ENCODE measurements around the gene F10. TPM values are rescaled to one million over a fixed set of nuclear protein-coding genes. Genes with fewer than 3 reads are reported as not detected.

Gene F10
- total and polyA plus RNA-seq, 11 donors = 2.4 to 13.6 (median 9.2) TPM

- peaks cover 0 to 42% (median 14%) of the 10 kb centered on the region in 12 donors for H3K4me1 ChIP-seq
- peak overlapping the region in 1 of 12 donors; percentile 67 for H3K27ac ChIP-seq
- H3K4me3 ChIP-seq = no peak overlapping the region
- intact Hi-C loops (cut with DNase I) = no loop called here
- H3K36me3 ChIP-seq = peaks cover 0 to 92% (median 79%) of the 10 kb centered on the region in 9 donors
- H3K9me3 ChIP-seq = no peaks in the 10 kb centered on the region
- DNase-seq = no peak
- ATAC-seq = no peak
- H3K27me3 ChIP-seq = no peaks in the 10 kb centered on the region
- 97 to 98% (median 98%) methylated on average over 14 of the region's 14 CpGs for WGBS, 4 donors
- TF ChIP-seq CTCF (IDR thresholded peaks at IDR 0.05) (no peak), POLR2A (IDR thresholded peaks at IDR 0.05) (no peak)
These were observed 54.2 kb downstream of the F10 start for GRCh38 chr13:113176822-113177221.

DNA sequence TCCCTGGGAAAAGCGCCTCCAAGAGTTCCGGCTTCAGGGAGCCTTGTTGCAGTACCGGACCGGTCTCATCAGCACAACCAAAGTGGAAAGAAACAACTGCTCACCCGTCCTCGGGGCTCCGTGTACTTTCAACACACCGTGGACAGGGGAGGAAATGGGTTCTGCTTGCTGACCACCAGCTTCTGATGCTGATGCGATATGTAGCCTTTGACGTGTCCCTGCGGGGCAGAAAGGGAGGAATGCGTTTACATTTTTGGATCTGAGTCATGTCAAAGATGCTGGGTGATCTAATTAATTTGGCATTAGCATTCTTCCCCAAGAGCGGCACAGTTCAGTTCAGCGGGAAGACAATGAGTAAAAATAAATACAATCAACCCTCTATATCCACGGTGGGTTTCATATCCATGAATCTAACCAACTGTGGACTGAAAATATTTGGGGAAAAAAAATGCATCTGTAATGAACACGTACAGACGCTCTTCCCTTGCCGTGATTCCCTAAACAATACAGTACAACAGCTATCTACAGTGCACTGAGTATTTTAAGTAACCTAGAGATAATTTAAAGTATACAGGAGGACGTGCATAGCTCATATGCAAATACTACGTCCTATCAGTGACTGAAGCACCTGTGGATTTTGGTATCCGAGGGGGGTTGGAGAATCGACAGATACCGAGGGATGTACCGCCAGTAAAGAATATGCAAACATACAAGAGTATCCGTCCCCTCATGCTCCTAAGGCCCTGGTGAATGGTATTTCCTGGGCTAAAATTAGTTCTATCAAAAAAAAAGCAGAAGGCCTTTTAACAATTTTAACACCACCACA lies 55.7 kb downstream of the F10 start:
- 55 to 64% (median 60%) methylated on average over 25 of the region's 25 CpGs for WGBS, 4 donors
- Histone ChIP-seq H3K36me3 (peaks cover 0 to 96% (median 82%) of the 10 kb centered on the region in 9 donors), H3K4me3 (no peak overlapping the region), H3K27ac (peak overlapping the region in 4 of 12 donors; percentile 7 to 60 (median 44)), H3K4me1 (peaks cover 0 to 42% (median 14%) of the 10 kb centered on the region in 12 donors), H3K9me3 (no peaks in the 10 kb centered on the region), H3K27me3 (no peaks in the 10 kb centered on the region)
- ATAC-seq = peak in 3 of 4 donors; percentile 12 to 30 (median 14)
- TF ChIP-seq POLR2A (IDR thresholded peaks at IDR 0.05) (no peak), CTCF (IDR thresholded peaks at IDR 0.05) (no peak)
- DNase-seq = no peak
- intact Hi-C loops (cut with DNase I) = no loop called here

DNA sequence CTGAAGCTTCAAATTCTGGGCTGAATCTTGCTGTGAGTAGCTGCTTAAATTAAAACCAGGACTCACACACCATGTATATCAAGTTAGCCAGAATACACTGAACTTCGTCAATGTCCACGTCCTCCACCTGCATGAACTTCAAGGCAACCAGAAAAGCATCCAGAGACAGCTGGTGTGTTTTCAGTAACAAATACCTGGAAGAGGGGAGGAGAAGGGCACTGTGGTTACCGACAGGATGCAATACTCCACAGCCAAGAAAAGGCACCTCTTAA lies 56.2 kb downstream of the F10 start:
- peaks cover 0 to 42% (median 14%) of the 10 kb centered on the region in 12 donors for H3K4me1 ChIP-seq
- H3K27ac ChIP-seq = peak overlapping the region in 4 of 12 donors; percentile 11 to 60 (median 44)
- no peak for ATAC-seq
- intact Hi-C loops (cut with DNase I) = no loop called here
- TF ChIP-seq POLR2A (IDR thresholded peaks at IDR 0.05) (no peak), CTCF (IDR thresholded peaks at IDR 0.05) (no peak)
- H3K9me3 ChIP-seq = no peaks in the 10 kb centered on the region
- no peaks in the 10 kb centered on the region for H3K27me3 ChIP-seq
- no peak overlapping the region for H3K4me3 ChIP-seq
- WGBS, 4 donors = 35 to 47% (median 41%) methylated on average over 3 of the region's 3 CpGs
- peaks cover 0 to 97% (median 87%) of the 10 kb centered on the region in 9 donors for H3K36me3 ChIP-seq
- DNase-seq = no peak

- H3K4me1 ChIP-seq = peaks cover 0 to 44% (median 14%) of the 10 kb centered on the region in 12 donors
- DNase-seq = peak in 1 of 5 donors; percentile 64
- H3K27me3 ChIP-seq = no peaks in the 10 kb centered on the region
- peak overlapping the region in 7 of 12 donors; percentile 6 to 60 (median 37) for H3K27ac ChIP-seq
- H3K36me3 ChIP-seq = peaks cover 0 to 100% (median 95%) of the 10 kb centered on the region in 9 donors
- peak; percentile 12 to 85 (median 52) for ATAC-seq
- H3K9me3 ChIP-seq = no peaks in the 10 kb centered on the region
- WGBS, 4 donors = 66 to 71% (median 69%) methylated on average over 28 of the region's 28 CpGs
- TF ChIP-seq POLR2A (IDR thresholded peaks at IDR 0.05) (no peak), CTCF (IDR thresholded peaks at IDR 0.05) (no peak)
- intact Hi-C loops (cut with DNase I) = no loop called here
- H3K4me3 ChIP-seq = no peak overlapping the region
These were observed 57.0 kb downstream of the F10 start for GRCh38 chr13:113179374-113180230.

Data from heart left ventricle (tissue), 16 donors.